ENCODE measurements around the gene GLIS2.

GRCh38 chr16:4338712-4339299 is 22.9 kb downstream of the GLIS2 start:
- TF ChIP-seq CTCF (IDR thresholded peaks at IDR 0.05; ENCODE audit: low read depth, low read length) (no peak), EZH2phosphoT487 (IDR thresholded peaks at IDR 0.05; ENCODE audit: low read depth) (no peak)

Data from OCI-LY3 (cell line).